Neural crest cell (in vitro differentiated cells): Measurements from ENCODE around the gene BAIAP2L2. TPM values are rescaled to one million over a fixed set of nuclear protein-coding genes. Genes with fewer than 3 reads are reported as not detected.

ENCODE experiments used
- DNase-seq: peaks from one replicate; pipeline ENCODE4 v3.0.0; 2021; ENCODE audit warnings: low read depth, mixed read lengths, low spot score
- H3K27ac Mint-ChIP-seq: one replicate; pipeline ENCODE4 v1.8.0; 2021; ENCODE audit warnings: mild to moderate bottlenecking, mixed read lengths; ENCODE audit not compliant: unreplicated experiment
- H3K27me3 Mint-ChIP-seq: 2 replicates; pipeline ENCODE4 v1.8.0; 2021; ENCODE audit warnings: low read depth, mild to moderate bottlenecking, mixed read lengths
- H3K36me3 Mint-ChIP-seq: 2 replicates; pipeline ENCODE4 v1.8.0; 2021; ENCODE audit warnings: low read depth, mild to moderate bottlenecking, mixed read lengths
- H3K4me1 Mint-ChIP-seq: 2 replicates; pipeline ENCODE4 v1.8.0; 2021; ENCODE audit warnings: mixed read lengths
- H3K4me3 Mint-ChIP-seq: one replicate; pipeline ENCODE4 v1.8.0; 2021; ENCODE audit warnings: mild to moderate bottlenecking, mixed read lengths
- H3K9me3 Mint-ChIP-seq: 2 replicates; pipeline ENCODE4 v1.8.0; 2021; ENCODE audit warnings: mixed read lengths
- total RNA-seq: library from RNA; stranded (reverse); gene quantifications from 2 replicates; pipeline ENCODE4 v1.2.1, GENCODE V29; 2021
- TF ChIP-seq, protein P1 (sequence below): fragments of 200-600 bp; sonication (generic); conservative IDR thresholded peaks from 2 replicates; pipeline ENCODE4 v1.5.0; 2021; ENCODE audit warnings: antibody characterized with exemption, mild to moderate bottlenecking

Gene BAIAP2L2
- total RNA-seq, 1 donor from 2014 or later = 0.51 TPM

DNA sequence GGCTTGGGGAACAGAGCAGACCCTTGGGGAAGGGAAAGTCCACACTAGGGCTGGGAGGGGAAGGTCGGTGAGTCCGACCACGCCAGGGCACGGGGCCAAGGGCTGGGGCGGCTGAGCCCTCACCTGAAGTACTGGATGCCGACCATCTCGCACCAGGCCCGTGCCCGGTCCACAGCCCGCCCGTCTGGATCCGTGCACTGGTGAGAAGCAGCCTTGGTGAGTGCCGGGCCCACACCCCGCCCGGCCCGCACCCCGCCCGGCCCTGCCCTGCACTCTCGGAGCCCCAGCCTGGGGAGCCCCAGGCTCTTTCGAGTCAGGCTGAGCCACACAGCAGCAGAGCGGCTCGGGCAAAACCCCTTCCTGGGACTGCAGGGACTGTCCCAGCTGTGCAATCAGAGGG lies 1.9 kb upstream of the BAIAP2L2 start:
- TF ChIP-seq, protein P1, sequence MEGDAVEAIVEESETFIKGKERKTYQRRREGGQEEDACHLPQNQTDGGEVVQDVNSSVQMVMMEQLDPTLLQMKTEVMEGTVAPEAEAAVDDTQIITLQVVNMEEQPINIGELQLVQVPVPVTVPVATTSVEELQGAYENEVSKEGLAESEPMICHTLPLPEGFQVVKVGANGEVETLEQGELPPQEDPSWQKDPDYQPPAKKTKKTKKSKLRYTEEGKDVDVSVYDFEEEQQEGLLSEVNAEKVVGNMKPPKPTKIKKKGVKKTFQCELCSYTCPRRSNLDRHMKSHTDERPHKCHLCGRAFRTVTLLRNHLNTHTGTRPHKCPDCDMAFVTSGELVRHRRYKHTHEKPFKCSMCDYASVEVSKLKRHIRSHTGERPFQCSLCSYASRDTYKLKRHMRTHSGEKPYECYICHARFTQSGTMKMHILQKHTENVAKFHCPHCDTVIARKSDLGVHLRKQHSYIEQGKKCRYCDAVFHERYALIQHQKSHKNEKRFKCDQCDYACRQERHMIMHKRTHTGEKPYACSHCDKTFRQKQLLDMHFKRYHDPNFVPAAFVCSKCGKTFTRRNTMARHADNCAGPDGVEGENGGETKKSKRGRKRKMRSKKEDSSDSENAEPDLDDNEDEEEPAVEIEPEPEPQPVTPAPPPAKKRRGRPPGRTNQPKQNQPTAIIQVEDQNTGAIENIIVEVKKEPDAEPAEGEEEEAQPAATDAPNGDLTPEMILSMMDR = no peak
- Mint-ChIP-seq H3K4me1 (peaks cover 18% of the 10 kb centered on the region), H3K27ac (no peak overlapping the region), H3K27me3 (peaks cover 6% of the 10 kb centered on the region), H3K4me3 (no peak overlapping the region), H3K36me3 (no peaks in the 10 kb centered on the region), H3K9me3 (no peaks in the 10 kb centered on the region)
- DNase-seq = no peak

DNA sequence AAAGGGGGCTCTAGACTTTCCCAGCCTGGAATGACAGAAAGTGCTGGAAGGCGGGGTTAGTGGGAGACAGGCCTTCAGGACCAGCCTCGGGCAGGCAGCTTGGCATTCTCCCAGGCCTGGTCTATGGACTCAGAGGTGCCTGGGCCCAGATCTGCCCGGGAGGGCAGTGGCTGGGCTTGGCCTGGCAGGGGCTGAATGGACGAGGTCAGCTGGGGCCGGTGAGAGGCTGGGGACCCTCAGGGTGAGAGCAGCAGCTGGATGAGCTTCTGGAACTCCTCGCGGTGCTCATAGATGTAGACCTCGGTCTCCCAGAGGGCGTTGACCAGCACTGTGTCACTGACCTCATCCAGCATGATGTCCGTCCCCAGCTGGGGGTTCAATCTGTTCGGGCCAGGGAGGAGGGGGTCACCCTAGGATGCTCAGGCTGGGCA lies 1.5 kb upstream of the BAIAP2L2 start:
- Mint-ChIP-seq H3K4me1 (peaks cover 18% of the 10 kb centered on the region), H3K27me3 (peaks cover 6% of the 10 kb centered on the region), H3K27ac (peak overlapping the region; percentile 43), H3K9me3 (no peaks in the 10 kb centered on the region), H3K4me3 (no peak overlapping the region), H3K36me3 (no peaks in the 10 kb centered on the region)
- no peak for DNase-seq
- TF ChIP-seq, protein P1 = no peak

- no peak for DNase-seq
- peaks cover 6% of the 10 kb centered on the region for H3K27me3 Mint-ChIP-seq
- H3K4me1 Mint-ChIP-seq = peaks cover 18% of the 10 kb centered on the region
- no peak overlapping the region for H3K27ac Mint-ChIP-seq
- H3K36me3 Mint-ChIP-seq = no peaks in the 10 kb centered on the region
- TF ChIP-seq, protein P1 = no peak
- no peak overlapping the region for H3K4me3 Mint-ChIP-seq
- no peaks in the 10 kb centered on the region for H3K9me3 Mint-ChIP-seq
Measured at GRCh38 chr22:38110863-38111852, 674 bp upstream of the BAIAP2L2 start.

- H3K27me3 Mint-ChIP-seq = peaks cover 6% of the 10 kb centered on the region
- DNase-seq = peak; percentile 41
Measured at GRCh38 chr22:38109371-38110001, 998 bp downstream of the BAIAP2L2 start.

DNA sequence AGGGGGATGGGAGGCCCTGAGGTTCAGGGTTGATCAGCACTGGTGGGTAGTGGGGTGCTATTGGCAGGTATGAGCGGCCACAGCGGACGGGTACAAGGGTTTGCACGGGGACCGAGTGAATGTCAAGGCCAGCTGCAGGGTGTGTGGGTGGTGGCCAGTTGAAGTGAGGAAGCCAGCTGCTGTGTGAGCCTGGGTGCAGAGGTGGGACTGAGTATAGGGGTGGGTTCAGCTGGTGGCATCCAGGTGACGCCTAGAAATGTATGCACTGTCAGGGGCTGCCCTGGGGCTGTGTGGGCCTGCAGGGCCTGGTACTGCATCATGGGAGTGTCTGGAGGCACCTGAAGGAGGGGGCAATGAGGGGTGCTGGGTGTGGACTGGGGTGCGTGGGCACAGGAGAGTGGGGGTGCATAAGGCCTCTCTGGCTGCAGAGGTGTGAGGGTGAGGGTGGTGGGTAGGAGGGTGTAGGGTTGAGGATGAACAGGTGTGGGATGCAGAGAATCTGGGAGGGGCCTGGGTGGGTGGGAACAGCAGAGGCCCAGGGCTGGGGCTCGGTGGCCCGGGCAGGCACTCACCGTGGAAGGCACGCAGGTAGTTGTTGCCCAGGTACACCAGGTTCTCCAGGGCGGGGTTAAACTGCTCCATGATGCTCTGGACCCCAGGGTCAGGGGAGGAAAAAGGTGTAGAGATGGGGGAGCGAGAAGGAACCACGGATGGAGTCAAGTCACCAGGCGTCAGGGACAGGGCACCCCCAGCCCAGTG lies 1.7 kb downstream of the BAIAP2L2 start:
- TF ChIP-seq, protein P1 = no peak
- Mint-ChIP-seq H3K36me3 (no peaks in the 10 kb centered on the region), H3K27me3 (peaks cover 4% of the 10 kb centered on the region), H3K27ac (no peak overlapping the region), H3K4me3 (peak overlapping the region; percentile 49), H3K4me1 (peaks cover 16% of the 10 kb centered on the region), H3K9me3 (no peaks in the 10 kb centered on the region)
- DNase-seq = no peak

More at GRCh38 chr22:38109371-38110001, 998 bp downstream of the BAIAP2L2 start:
- Mint-ChIP-seq H3K9me3 (no peaks in the 10 kb centered on the region), H3K36me3 (no peaks in the 10 kb centered on the region), H3K27ac (peak overlapping the region; percentile 24), H3K4me3 (peak overlapping the region; percentile 65), H3K4me1 (peaks cover 16% of the 10 kb centered on the region)
- TF ChIP-seq, protein P1 = no peak
